ENCODE data around the gene GAB2.
A peak's percentile ranks its signal among the peaks of the same experiment; 100 is the strongest.
"Not testable (repeated sequence)": the region's sequence is repeated elsewhere in the genome, so short reads cannot be mapped to it uniquely, and the experiment has no call there.

The GAB2 gene

GRCh38 chr11:78188286-78189173 lies 229.1 kb downstream of the GAB2 start, which contains the start of the genes KCTD21 and USP35:
Gene KCTD21 (minus strand): TSS chr11:78188626. CDS start chr11:78174554, 14,072 bp downstream.
Gene USP35 (plus strand): TSS chr11:78188919. CDS start chr11:78196246, 7,327 bp downstream.
- DNase-seq (ENCODE audit: low read depth, low spot score) = peak; percentile 99

- DNase-seq (ENCODE audit: low read depth, low spot score) = no peak
Observed at GRCh38 chr11:78187366-78188285, 230.0 kb downstream of the GAB2 start.

GRCh38 chr11:78181185-78181584 lies 236.4 kb downstream of the GAB2 start:
- DNase-seq (ENCODE audit: low read depth, low spot score) = no peak

- no peak for DNase-seq (ENCODE audit: low read depth, low spot score)
Observed at GRCh38 chr11:78180751-78181150, 236.9 kb downstream of the GAB2 start.

- no peak for DNase-seq (ENCODE audit: low read depth, low spot score)
Observed at GRCh38 chr11:78179459-78180071, 238.1 kb downstream of the GAB2 start.

GRCh38 chr11:78177216-78177615 lies 240.4 kb downstream of the GAB2 start:
- no peak for DNase-seq (ENCODE audit: low read depth, low spot score)

GRCh38 chr11:78176605-78177141 lies 240.9 kb downstream of the GAB2 start:
- no peak for DNase-seq (ENCODE audit: low read depth, low spot score)

GRCh38 chr11:78175862-78176261 lies 241.8 kb downstream of the GAB2 start:
- DNase-seq (ENCODE audit: low read depth, low spot score) = not testable (repeated sequence)

GRCh38 chr11:78171951-78172350 lies 245.7 kb downstream of the GAB2 start:
- no peak for DNase-seq (ENCODE audit: low read depth, low spot score)

- DNase-seq (ENCODE audit: low read depth, low spot score) = no peak
Observed at GRCh38 chr11:78170874-78171549, 246.6 kb downstream of the GAB2 start.

GRCh38 chr11:78170413-78170812 lies 247.2 kb downstream of the GAB2 start:
- DNase-seq (ENCODE audit: low read depth, low spot score) = no peak

- DNase-seq (ENCODE audit: low read depth, low spot score) = peak; percentile 86
Observed at GRCh38 chr11:78168539-78169477, 248.8 kb downstream of the GAB2 start.

GRCh38 chr11:78166855-78167469 lies 250.7 kb downstream of the GAB2 start:
- DNase-seq (ENCODE audit: low read depth, low spot score) = no peak

Data from astrocyte of the hippocampus (primary cell).